SK-N-MC (cell line): ENCODE measurements around the gene HIVEP2.

Experiments
- EZH2 ChIP-seq: fragments of 200-600 bp; sonication (generic); IDR thresholded peaks from one replicate; pipeline ENCODE4 v1.6.1; 2017; ENCODE audit warnings: antibody characterized with exemption
- POLR2AphosphoS5 ChIP-seq: IDR thresholded peaks from 2 replicates; pipeline ENCODE4 v1.6.1; 2012; ENCODE audit warnings: mild to moderate bottlenecking, low read depth, low read length, borderline replicate concordance

DNA sequence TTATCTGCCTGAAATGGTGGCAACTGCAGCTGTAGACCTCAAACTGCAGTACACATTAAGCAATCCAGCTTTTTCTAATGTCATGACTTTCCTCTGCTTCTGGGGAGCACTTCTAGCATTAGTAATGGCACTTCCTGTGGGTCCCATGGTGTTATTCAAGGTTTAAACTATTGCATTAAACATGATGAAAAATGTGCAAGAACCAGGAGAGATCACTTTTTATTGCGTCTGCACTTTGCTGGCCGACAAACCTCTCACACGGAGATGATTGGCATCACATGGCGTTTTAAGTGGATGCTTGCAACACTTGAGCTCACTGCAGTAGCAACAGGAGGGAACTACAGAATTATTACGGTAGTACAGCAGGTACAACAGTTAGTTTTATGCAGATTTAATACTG is 148.4 kb downstream of the HIVEP2 start:
- no peak for TF ChIP-seq EZH2
- no peak for TF ChIP-seq POLR2AphosphoS5
